Stimulated activated naive CD8-positive, alpha-beta T cell treated with anti-CD3 and anti-CD28 coated beads, Interleukin-15, amount 100 ng/mL, for 72 hours (primary cell): Measurements from ENCODE around the gene PHC2.
"Not testable (repeated sequence)": the region's sequence is repeated elsewhere in the genome, so short reads cannot be mapped to it uniquely, and the experiment has no call there.

ENCODE experiments used
- ATAC-seq: fragments of 150-1000 bp; cut with Tn5 transposase; 2 replicates; pipeline ENCODE4 v1.10.0; 2021; ENCODE audit warnings: mild to moderate bottlenecking, moderate library complexity
- DNase-seq, 2 donors: peaks; one replicate each; pipeline ENCODE4 v3.0.0; 2021 to 2022
- H3K27ac Mint-ChIP-seq, 2 donors: one replicate each; pipeline ENCODE4 v1.8.0; 2022; ENCODE audit warnings: mild to moderate bottlenecking in 2 of 2, mixed read lengths in 2 of 2, moderate library complexity in 2 of 2
- H3K27me3 Mint-ChIP-seq: one replicate; pipeline ENCODE4 v1.8.0; 2022; ENCODE audit warnings: mixed read lengths
- H3K4me1 Mint-ChIP-seq: one replicate; pipeline ENCODE4 v1.8.0; 2022; ENCODE audit warnings: mild to moderate bottlenecking, mixed read lengths
- H3K4me3 Mint-ChIP-seq, 2 donors: one replicate each; pipeline ENCODE4 v1.8.0; 2022; ENCODE audit warnings: mild to moderate bottlenecking in 2 of 2, mixed read lengths in 2 of 2, moderate library complexity in 1 of 2
- H3K9me3 Mint-ChIP-seq, 2 donors: one replicate each; pipeline ENCODE4 v1.8.0; 2022; ENCODE audit warnings: mixed read lengths in 2 of 2

Gene PHC2

DNA sequence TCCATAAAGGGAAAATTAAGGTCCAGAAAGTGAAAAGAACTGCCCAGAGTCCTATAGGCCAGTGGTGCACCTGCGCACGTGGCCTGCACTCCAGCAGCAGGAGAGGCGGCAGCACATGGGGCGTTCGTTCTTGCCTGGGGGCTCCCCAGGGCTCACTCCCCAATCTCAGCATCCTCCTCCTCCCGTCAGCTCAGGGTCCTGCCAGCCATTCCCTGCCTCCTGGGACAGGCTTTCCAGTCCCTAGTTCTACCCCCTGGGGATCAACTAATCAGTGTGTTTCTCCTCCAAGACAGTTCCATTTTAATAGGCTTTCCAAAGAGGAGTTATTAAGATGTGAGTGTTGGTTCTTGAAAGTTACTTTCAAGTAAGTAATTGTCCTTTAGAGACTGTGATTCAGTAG lies 108.8 kb downstream of the PHC2 start:
- Mint-ChIP-seq H3K27me3 (peaks cover 9% of the 10 kb centered on the region), H3K4me1 (no peaks in the 10 kb centered on the region), H3K27ac (no peak overlapping the region), H3K9me3 (no peaks in the 10 kb centered on the region), H3K4me3 (no peak overlapping the region)
- ATAC-seq (no peak), DNase-seq (no peak)

- H3K9me3 Mint-ChIP-seq = no peaks in the 10 kb centered on the region
- no peak overlapping the region for H3K27ac Mint-ChIP-seq
- peaks cover 9% of the 10 kb centered on the region for H3K27me3 Mint-ChIP-seq
- no peak for DNase-seq
- H3K4me1 Mint-ChIP-seq = no peaks in the 10 kb centered on the region
- no peak for ATAC-seq
- no peak overlapping the region for H3K4me3 Mint-ChIP-seq
Measured at GRCh38 chr1:33321178-33321577, 109.7 kb downstream of the PHC2 start.

DNA sequence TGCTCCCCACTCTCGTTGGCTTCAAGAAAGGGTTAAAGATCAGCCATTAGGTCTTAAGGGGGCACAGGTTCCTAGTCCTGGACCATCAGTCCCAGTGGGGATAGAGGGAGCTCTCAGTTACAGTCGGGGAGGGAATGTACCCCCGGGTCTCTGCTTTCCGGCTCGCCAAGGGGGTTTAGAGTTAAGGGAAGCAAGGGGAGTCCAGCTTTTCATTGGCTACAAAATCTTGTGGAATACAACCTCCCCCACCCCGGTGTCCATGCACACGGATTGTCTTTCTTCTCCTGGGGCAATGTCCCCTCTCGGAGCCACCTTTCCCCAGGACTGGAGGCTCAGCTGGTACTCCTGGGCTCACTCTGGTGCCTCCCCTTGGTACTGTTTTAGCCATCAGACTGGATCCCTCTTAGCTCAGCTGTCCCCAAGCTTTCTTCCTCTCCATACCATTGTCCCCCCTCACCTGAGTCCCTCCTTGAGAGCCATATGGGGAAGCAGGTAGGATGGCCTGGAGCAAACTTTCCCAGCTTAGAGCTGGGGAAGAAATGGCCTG lies 110.2 kb downstream of the PHC2 start, which contains the start of gene A3GALT2:
TSS of gene A3GALT2 (minus strand) at position 480 of the 547 bp plus-strand sequence. CDS start at position 480, 0 bp downstream.
- no peak for DNase-seq
- Mint-ChIP-seq H3K9me3 (no peaks in the 10 kb centered on the region), H3K4me1 (no peaks in the 10 kb centered on the region), H3K27me3 (peaks cover 9% of the 10 kb centered on the region), H3K4me3 (no peak within 1 kb of the TSS), H3K27ac (no peak within 1 kb of the TSS)
- ATAC-seq = no peak

- H3K9me3 Mint-ChIP-seq = no peaks in the 10 kb centered on the region
- peaks cover 9% of the 10 kb centered on the region for H3K27me3 Mint-ChIP-seq
- DNase-seq (no peak), ATAC-seq (peak; percentile 45)
- H3K4me1 Mint-ChIP-seq = no peaks in the 10 kb centered on the region
- H3K4me3 Mint-ChIP-seq = no peak overlapping the region
- H3K27ac Mint-ChIP-seq = no peak overlapping the region
Measured at GRCh38 chr1:33319949-33320618, 110.8 kb downstream of the PHC2 start.

- Mint-ChIP-seq H3K9me3 (no peaks in the 10 kb centered on the region), H3K4me1 (no peaks in the 10 kb centered on the region), H3K27me3 (peaks cover 9% of the 10 kb centered on the region), H3K27ac (no peak overlapping the region), H3K4me3 (no peak overlapping the region)
- DNase-seq (no peak), ATAC-seq (no peak)
Measured at GRCh38 chr1:33319186-33319948, 111.5 kb downstream of the PHC2 start.

DNA sequence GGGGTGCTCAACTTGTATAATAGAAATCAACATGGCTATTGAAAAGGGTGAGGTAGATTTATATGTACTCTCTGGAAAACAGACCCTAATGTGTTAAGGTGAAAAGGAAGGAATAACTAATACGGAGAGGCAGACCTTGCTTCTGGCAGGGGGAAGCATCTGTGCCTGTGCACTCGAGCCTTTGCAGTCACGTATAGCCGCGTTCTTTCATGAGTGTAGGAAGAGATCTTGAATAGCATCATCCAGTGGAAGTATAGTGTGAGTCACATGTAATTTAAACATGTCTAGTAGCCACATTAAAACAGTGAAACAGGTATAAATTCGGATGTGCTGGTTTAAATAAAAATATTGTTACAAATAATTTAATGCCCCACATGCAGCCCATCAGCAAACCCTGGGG lies 112.9 kb downstream of the PHC2 start:
- Mint-ChIP-seq H3K4me3 (no peak overlapping the region), H3K27ac (no peak overlapping the region), H3K27me3 (peaks cover 9% of the 10 kb centered on the region), H3K9me3 (no peaks in the 10 kb centered on the region), H3K4me1 (no peaks in the 10 kb centered on the region)
- DNase-seq (no peak), ATAC-seq (no peak)

DNA sequence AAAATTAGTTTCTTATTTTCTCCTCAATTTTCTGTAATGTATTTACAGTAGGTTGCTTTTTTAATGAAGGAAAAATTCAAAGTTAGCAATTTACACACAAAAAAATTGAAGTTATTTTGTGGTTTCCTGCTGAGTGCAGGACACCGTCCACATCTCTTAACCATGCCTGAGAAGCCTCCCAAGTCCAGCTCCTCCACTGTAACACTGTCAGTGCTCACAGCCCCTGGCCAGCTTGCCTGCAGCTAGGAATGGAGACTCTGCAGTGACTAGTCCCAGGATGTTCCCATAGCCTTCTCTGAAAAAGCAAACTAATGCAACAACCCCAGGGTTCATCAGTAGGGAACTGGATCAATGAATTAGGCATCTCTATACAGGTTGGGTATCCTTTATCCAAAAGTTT lies 113.5 kb downstream of the PHC2 start:
- no peaks in the 10 kb centered on the region for H3K4me1 Mint-ChIP-seq
- ATAC-seq = no peak
- no peak overlapping the region for H3K27ac Mint-ChIP-seq

DNA sequence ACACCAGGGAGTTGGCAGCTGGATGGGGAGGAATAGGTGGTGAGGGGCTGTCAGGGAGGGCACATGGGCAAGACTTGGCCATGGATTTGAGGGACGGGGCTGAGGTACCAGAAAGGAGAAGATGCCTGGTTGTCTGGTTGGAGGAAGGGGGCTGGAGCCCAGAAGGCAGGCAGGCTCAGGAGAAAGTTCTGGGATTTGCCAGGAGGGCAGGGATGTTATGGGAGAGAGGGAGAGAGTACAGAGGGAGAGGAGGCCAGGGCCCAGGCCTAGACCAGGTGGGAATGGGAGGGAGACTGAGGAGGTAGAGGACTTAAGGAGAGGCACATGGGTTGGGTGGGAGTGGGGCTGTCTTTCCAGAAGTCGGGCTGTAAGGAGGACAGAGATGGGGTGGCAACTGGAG lies 114.3 kb downstream of the PHC2 start:
- DNase-seq (no peak), ATAC-seq (no peak)
- Mint-ChIP-seq H3K4me1 (no peaks in the 10 kb centered on the region), H3K27me3 (peaks cover 9% of the 10 kb centered on the region), H3K9me3 (no peaks in the 10 kb centered on the region), H3K4me3 (no peak overlapping the region), H3K27ac (peak overlapping the region in 1 of 2 donors; percentile 52)

More for the DNA sequence above, 113.5 kb downstream of the PHC2 start:
- Mint-ChIP-seq H3K27me3 (peaks cover 9% of the 10 kb centered on the region), H3K4me3 (no peak overlapping the region), H3K9me3 (no peaks in the 10 kb centered on the region)
- DNase-seq = no peak

- Mint-ChIP-seq H3K4me3 (no peak overlapping the region), H3K9me3 (no peaks in the 10 kb centered on the region), H3K27me3 (peaks cover 9% of the 10 kb centered on the region), H3K4me1 (no peaks in the 10 kb centered on the region), H3K27ac (no peak overlapping the region)
- no peak for ATAC-seq
- no peak for DNase-seq
Measured at GRCh38 chr1:33314416-33314815, 116.5 kb downstream of the PHC2 start.

DNA sequence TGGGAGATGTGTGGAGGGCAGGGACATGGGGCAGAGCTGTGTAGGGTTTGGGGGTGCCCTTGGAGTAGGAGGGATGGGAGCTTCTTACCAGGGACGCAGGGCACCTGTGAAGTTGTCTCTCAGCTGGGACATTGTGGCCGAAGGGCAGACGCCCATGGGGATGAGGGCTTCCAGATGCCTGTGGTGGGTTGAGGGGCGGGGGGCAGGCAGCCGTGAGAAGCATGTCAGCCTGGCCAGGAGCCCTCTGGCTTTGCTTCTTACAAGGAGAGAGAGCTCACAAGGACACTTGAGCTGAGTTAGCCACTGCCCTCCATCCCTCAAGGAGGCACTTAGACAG lies 118.5 kb downstream of the PHC2 start:
- DNase-seq = no peak
- no peak overlapping the region for H3K27ac Mint-ChIP-seq
- H3K4me1 Mint-ChIP-seq = no peaks in the 10 kb centered on the region

DNA sequence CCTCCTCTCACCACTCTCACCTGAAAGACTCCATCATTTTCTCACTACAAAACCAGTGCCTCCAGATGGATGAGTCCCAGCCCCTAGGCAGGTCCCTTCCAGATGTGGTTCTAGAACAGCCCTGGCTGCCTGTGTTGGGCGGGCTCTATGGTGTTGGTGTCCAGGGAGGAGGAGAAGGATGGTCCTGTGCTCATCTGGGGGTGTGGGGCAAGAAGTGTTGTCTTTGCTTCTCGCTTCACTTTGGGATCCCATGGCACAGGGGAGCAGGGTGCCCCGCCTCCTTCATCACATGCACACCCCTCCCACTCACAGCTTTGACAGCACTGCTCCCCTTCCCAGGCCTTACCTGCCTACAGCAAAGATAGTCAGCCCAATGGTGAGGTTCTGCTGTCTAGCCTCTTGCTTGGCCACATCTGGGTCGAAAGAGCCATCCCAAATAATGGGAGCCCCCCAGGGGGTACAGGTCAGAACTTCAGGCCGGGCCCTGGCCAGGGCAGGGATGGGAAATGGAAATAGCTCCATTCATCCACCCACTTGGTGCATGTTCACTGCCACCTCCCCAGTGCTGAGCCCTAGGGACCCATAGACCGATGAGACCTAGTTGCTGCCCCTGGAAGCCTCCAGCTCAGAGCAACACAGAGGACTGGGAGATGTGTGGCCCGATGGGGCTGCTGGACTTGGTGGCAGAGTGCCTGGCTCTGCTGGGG lies 119.0 kb downstream of the PHC2 start:
- no peak overlapping the region for H3K4me3 Mint-ChIP-seq
- no peaks in the 10 kb centered on the region for H3K4me1 Mint-ChIP-seq
- H3K27me3 Mint-ChIP-seq = peaks cover 8% of the 10 kb centered on the region
- H3K27ac Mint-ChIP-seq = no peak overlapping the region
- ATAC-seq (no peak), DNase-seq (no peak)
- H3K9me3 Mint-ChIP-seq = no peaks in the 10 kb centered on the region

More for the DNA sequence above, 118.5 kb downstream of the PHC2 start:
- Mint-ChIP-seq H3K4me3 (no peak overlapping the region), H3K9me3 (no peaks in the 10 kb centered on the region), H3K27me3 (peaks cover 6% of the 10 kb centered on the region)
- no peak for ATAC-seq

DNA sequence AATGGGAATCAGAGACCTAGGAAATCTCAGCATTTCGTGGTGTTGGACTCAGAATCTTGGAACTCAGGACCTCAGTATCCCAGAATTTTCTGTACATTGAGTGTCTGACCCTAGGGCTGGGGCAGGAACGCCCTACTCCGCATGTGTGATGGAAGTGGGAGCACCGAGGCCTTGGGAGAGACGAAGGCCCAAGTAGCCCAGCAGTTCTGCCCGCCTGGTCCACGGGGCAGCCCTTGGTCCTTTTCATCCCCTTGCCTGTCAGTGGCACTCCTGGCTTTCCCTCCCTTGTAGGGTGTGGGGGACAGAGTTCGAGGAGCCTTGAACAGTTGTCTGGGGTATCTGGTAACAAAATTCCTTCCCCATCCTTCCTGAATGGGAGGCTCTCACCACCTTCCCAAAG lies 120.2 kb downstream of the PHC2 start:
- ATAC-seq = no peak
- peaks cover 20% of the 10 kb centered on the region for H3K27me3 Mint-ChIP-seq
- no peak overlapping the region for H3K4me3 Mint-ChIP-seq
- no peaks in the 10 kb centered on the region for H3K4me1 Mint-ChIP-seq
- no peak for DNase-seq
- H3K9me3 Mint-ChIP-seq = no peaks in the 10 kb centered on the region
- H3K27ac Mint-ChIP-seq = no peak overlapping the region

- peaks cover 20% of the 10 kb centered on the region for H3K27me3 Mint-ChIP-seq
- not testable (repeated sequence) for ATAC-seq, H3K4me1 Mint-ChIP-seq, H3K9me3 Mint-ChIP-seq, DNase-seq, H3K27ac Mint-ChIP-seq, H3K4me3 Mint-ChIP-seq
Measured at GRCh38 chr1:33309351-33309750, 121.5 kb downstream of the PHC2 start.

DNA sequence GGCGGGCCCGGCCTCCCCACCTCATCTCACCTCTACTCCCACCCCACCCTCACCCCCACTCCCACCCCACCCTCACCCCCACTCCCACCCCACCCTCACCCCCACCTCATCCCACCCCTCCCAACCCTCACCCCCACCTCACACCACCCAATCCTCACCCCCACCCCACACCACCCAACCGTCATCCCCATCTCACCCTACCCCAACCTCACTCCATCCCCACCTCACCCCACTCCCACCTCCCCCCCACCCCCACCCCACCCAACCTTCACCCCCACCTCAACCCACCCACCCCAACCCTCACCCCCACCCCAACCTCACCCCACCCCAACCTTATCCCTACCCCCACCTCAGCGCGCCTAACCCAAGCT lies 123.4 kb downstream of the PHC2 start:
- Mint-ChIP-seq H3K4me3 (no peak overlapping the region), H3K27me3 (peaks cover 20% of the 10 kb centered on the region), H3K9me3 (peaks cover under 1 to 5% of the 10 kb centered on the region in 2 donors), H3K4me1 (peaks cover 11% of the 10 kb centered on the region), H3K27ac (no peak overlapping the region)
- DNase-seq = no peak
- peak; percentile 69 for ATAC-seq

- Mint-ChIP-seq H3K4me3 (peak overlapping the region in 1 of 2 donors; percentile 31), H3K9me3 (peaks cover 4 to 11% of the 10 kb centered on the region in 2 donors), H3K27me3 (peaks cover 20% of the 10 kb centered on the region), H3K27ac (no peak overlapping the region), H3K4me1 (peaks cover 17% of the 10 kb centered on the region)
- peak; percentile 50 for ATAC-seq
- no peak for DNase-seq
Measured at GRCh38 chr1:33306653-33307493, 124.0 kb downstream of the PHC2 start.
